RCC 7860 (cell line): ENCODE results near the gene PLEKHJ1.
"Not testable (repeated sequence)": the region's sequence is repeated elsewhere in the genome, so short reads cannot be mapped to it uniquely, and the experiment has no call there.

ENCODE experiments used
- DNase-seq: peaks from one replicate; pipeline ENCODE4 v3.0.0-alpha.2; 2015; ENCODE audit warnings: low spot score
- FAIRE-seq: peaks from 2 replicates; lab custom pipeline; 2012; peaks lifted over from hg19 to GRCh38; lab: Jason Lieb, UNC

Gene PLEKHJ1

GRCh38 chr19:2236314-2237050 lies at the start of gene PLEKHJ1, which contains the start of gene SF3A2:
Gene PLEKHJ1 (minus strand): TSS chr19:2236329. CDS start chr19:2236248, 81 bp downstream.
Gene SF3A2 (plus strand): TSS chr19:2236824. CDS start chr19:2243419, 6,595 bp downstream.
- FAIRE-seq (peak; percentile 74), DNase-seq (peak; percentile 91)

GRCh38 chr19:2283835-2284507 lies 47.8 kb upstream of the PLEKHJ1 start:
- DNase-seq (no peak), FAIRE-seq (no peak)

GRCh38 chr19:2282862-2283237 lies 46.7 kb upstream of the PLEKHJ1 start:
- FAIRE-seq (no peak), DNase-seq (no peak)

GRCh38 chr19:2282062-2282861 lies 46.1 kb upstream of the PLEKHJ1 start, which contains the start of gene PEAK3:
Gene PEAK3 (minus strand): TSS chr19:2282175. CDS start chr19:2280931, 1,244 bp downstream.
- FAIRE-seq (no peak), DNase-seq (no peak)

DNA sequence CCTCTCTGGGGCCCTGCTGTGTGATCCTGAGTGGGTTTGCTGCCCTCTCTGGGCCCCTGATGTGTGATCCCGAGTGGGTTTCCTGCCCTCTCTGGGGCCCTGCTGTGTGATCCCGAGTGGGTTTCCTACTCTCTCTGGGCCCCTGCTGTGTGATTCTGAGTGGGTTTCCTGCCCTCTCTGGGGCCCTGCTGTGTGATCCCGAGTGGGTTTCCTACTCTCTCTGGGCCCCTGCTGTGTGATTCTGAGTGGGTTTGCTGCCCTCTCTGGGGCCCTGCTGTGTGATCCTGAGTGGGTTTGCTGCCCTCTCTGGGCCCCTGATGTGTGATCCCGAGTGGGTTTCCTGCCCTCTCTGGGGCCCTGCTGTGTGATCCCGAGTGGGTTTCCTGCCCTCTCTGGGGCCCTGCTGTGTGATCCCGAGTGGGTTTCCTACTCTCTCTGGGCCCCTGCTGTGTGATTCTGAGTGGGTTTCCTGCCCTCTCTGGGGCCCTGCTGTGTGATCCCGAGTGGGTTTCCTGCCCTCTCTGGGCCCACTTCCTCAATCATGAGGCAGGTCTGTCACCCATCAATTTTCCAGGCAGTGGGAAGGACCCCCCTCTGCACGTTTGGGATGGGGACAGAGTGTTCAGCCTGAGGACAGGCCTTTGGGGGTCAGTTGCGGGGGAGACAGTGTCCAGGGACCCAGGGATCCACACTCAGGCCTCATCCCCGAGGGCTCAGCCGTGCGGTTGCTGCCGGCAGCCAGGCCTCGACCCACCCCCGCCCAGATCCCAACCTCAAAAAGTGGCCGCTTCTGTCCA lies 45.3 kb upstream of the PLEKHJ1 start:
- not testable (repeated sequence) for FAIRE-seq, DNase-seq

- FAIRE-seq (no peak), DNase-seq (no peak)
These were observed 44.6 kb upstream of the PLEKHJ1 start for GRCh38 chr19:2280633-2281264.

DNA sequence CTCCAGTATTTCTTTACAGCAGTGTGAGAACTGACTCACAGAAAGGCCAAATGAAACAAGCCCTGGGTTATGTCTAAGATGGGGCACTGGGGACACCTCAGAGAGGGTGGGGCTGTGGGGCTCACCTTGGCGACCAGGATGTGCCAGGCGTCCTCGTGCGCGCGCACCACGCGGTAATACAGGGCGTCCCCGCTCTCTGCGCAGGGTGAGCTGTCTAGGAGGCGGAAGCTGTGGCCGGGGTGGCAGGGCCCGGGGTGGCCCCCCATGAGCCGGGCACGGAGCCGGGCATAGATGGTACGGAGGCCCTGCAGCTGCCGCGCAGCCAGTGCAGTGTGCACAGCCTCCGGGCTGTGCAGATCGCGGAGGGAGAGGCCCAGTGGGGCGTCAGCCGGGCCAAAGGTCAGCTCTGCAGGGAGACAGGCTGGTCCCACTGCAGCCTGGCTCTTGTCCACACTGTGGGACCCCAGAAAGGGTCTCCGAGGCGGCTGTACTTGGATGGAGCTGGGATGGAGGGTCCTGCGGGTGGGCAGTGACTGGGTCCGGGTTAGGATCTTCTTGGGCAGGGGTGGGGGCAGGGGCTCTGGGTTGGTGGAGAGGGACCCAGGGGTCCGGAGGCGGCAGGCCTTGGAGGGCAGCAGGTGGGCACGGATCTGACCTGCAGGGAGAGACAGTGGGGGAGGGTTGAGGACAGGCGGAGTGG lies 42.5 kb upstream of the PLEKHJ1 start:
- no peak for DNase-seq

GRCh38 chr19:2277138-2277537 lies 41.0 kb upstream of the PLEKHJ1 start:
- no peak for DNase-seq
- FAIRE-seq: no peak

More for the DNA sequence above, 42.5 kb upstream of the PLEKHJ1 start:
- no peak for FAIRE-seq

DNA sequence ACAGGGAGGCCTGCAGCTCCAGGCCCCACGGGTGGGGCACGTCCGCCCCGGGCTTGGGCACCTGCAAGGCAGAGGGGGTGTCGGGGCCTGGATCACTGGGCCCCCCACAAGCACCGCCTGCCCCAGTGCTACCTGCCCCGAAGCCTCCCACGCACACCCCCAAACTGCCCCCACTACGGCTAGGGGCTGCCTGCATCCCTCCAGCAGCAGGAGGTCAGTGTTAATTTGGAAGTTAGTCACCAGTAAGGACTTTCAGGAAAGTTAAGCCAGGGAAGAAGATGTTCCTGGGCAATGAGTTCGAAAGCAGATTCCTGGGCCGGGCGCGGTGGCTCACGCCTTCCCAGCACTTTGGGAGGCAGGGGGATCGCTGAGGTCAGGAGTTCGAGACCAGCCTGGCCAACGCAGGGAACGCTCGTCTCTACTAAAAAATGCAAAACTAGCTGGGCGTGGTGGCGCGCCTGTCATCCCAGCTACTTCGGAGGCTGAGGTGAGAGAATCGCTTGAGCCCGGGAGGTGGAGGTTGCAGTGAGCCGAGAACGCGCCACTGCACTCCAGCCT lies 40.4 kb upstream of the PLEKHJ1 start:
- FAIRE-seq (no peak), DNase-seq (no peak)

DNA sequence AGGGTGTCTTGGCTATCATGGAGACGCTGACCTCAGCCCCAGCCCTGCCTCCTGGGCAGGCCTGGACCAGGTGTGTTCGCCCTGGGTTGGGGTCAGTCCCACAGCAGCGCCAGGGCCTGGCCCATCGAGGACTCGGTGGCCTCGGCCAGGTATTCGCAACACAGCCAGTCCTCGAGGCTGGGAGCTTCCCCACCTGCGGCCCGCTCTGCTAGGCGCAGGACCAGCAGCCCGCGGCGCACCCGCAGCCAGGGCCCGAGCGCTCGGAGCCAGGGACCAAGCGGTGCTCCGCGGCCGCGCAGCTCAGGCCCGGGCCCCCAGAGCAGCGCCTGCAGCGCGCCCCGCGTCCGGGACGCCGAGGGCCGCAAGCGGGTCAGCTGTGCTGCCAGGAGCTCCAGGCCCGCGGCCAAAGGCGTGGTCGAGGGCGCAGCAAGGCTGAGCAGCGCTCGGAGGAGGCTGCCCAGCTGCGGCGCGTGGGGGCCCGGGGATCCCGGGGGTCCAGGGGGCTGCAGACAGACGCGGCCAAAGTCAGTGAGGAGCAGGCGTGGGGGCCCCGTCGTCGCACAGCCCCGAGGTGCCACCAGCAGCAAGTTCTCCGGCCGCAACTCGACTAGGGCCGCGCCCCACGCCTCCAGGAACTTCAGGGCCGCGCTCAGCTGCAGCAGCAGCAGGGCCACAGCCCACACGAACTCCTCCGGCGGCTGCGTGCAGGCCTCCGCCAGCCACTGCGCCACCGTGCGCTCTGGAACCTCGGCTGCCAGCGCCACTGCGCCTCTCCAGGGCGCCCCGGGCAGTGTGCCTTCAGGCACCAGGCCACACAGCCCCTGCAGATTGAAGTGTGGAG lies 39.7 kb upstream of the PLEKHJ1 start:
- no peak for FAIRE-seq
- DNase-seq: no peak

- FAIRE-seq (no peak), DNase-seq (peak; percentile 44)
These were observed 38.9 kb upstream of the PLEKHJ1 start for GRCh38 chr19:2274931-2275535.

DNA sequence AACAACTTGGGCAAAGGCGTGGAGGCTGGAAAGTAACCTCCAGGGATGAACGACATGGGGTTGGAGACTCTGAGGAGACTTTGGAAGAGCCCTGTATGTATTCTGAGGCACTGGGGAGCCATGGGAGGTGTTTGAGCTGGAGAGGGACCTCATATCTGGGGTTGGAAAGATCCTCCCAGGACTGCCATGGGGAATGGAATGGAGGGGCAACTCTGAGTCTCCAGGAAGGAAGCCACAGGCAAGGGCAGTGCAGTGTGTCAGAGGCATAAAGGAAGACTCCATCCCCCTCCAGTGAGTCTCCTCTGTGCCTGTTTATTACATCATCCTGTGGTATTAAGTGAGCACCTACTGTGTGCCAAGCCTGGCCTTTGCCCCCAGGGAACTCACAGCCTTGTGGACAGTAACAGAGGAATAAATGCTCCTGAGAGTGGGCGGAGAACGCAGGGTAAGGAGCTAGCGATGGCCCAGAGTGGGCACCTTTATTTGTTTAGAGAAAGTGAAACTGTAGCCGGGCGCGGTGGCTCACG lies 38.1 kb upstream of the PLEKHJ1 start:
- DNase-seq (peak; percentile 26), FAIRE-seq (no peak)

DNA sequence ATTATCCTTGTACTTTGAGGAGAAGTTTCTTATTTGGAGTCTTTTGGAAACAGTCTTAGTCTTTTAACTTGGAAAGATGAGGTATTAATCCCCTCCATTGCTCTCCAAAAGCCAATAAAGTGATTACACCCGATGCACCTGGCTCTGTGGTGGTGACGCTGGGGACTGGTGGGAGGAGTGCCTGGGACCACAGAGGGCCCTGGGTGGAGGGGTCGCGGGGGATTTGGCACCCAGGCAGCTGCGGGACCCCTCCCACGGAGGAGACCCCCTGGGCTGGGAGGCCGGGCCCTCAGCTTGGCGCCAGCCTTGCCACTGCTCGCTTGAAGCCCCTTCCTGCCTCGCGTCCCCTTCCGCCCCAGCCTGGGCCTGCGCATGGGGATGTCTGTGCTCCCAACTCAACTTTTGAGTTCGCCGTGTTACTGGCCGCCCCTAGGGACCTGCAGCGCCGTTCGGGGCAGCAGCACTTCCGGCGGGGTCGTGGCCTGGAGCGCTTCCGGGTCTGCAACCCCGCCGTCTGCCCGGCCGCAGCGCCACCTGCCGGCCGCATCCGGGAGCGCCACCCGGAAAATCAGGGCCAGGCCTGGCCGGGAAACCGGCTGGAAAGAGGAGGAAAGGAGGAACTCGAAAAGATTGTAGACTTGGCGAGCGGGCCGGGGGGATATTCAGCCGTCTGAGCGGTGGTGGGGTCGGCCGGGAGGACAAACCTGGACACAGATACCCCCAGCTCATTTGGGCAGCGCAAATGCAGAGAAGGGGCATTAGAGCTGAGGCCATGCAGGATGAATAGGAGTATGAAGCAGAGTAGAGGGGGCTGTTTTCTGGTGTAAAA lies 37.4 kb upstream of the PLEKHJ1 start:
- FAIRE-seq (no peak), DNase-seq (peak; percentile 56)

DNA sequence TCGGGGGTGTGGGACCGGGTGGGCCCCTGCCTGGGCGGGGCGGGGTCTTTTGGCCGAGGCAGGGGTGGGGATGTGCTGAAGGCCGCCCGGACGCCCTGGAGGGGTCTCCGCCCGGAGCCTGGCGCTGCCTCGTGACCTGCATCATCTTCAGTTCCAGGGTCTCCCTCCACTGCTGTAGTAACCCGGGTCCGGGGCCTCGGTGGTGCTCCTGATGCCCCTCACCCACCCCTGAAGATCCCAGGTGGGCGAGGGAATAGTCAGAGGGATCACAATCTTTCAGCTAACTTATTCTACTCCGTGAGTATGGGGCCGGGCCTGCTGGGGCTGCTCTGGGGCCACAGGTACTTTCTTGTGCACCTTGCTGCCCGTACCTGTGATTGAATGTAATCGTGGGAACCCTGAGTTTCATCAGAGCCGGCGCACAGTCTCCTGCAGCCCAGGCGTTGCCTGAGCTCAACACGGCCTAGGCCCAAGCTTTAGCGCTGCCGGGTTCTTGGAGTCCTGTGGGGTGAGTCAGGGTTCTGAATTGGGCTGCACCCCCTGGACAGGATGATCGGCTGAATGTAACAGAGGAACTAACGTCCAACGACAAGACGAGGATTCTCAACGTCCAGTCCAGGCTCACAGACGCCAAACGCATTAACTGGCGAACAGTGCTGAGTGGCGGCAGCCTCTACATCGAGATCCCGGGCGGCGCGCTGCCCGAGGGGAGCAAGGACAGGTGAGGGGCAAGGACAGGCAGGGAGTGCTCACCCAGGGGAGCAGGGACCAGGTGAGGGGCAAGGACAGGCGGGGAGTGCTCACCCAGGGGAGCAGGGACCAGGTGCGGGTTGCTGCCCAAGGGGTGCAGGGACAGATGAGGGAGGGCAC lies 35.3 kb upstream of the PLEKHJ1 start:
- DNase-seq (peak; percentile 31), FAIRE-seq (no peak)

DNA sequence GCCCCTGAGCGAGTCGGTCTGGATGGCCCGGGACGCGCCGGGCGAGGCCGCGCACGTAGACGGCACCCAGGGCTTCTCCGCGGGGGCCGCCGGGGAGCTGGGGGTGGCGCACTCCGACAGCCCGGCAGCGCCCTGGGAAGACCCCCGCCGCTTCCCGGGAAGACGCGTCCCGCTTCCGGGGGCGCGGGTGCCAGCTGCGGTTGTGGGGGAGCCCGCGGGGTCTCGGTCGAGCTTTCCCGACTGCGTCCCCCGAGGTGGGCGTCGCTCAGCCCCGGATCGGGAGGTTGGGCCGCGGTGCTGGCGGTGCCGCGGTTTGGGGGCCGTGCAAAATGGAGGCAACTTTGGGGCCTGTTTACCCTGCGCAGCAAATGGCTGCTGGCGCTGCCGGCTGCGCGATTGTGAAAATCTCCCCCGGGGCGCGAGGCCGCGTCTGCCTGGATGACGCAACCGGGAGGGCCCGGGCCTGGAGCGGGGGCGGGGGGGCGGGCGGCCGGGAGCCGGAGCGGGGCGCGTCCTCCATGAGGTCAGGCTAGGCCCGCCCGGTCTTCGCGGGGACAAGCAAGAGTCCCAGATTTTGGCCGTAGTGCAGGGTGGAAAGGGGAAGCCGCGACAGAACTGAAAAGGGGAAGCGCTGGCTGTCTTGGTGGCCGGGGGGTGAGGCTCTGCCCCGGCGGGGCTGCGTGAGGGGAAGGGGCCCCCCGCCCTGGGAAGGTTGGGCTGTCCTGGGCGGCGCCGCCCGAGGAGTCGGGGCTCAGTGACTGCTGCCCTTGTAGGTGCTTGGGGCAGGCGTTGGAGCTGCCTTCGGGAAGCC lies 34.5 kb upstream of the PLEKHJ1 start:
- DNase-seq (peak; percentile 45), FAIRE-seq (no peak)
